ENCODE data around the gene NRXN3. TPM values are rescaled to one million over a fixed set of nuclear protein-coding genes. Genes with fewer than 3 reads are reported as not detected.

The NRXN3 gene
- polyA plus RNA-seq, 1 of the 3 experiments (the other 2 are of a cell fraction), result 1.6 TPM

- Histone ChIP-seq H4K20me1 (ENCODE audit: insufficient read depth) (no peaks in the 10 kb centered on the region), H3K36me3 (replicated peaks in 1 of 2; ENCODE audit: control insufficient read depth in 1 of 2, insufficient read depth in 2 of 2, low read length in 1 of 2) (no peaks in the 10 kb centered on the region), H3K27ac (ENCODE audit: low read depth in 2 of 2, low read length in 1 of 2) (no peak overlapping the region), H3F3A (replicated peaks; ENCODE audit: insufficient read depth) (no peaks in the 10 kb centered on the region), H3K4me3 (ENCODE audit: low read depth in 2 of 2, low read length in 1 of 2) (peak overlapping the region in 1 of 2 experiments; percentile 39; a peak in 1 of 4 replicates), H3K27me3 (ENCODE audit: insufficient read depth) (no peaks in the 10 kb centered on the region), H2AFZ (ENCODE audit: low read depth) (no peak overlapping the region), H3K79me2 (ENCODE audit: insufficient read depth) (no peaks in the 10 kb centered on the region), H3K9me3 (no peaks in the 10 kb centered on the region), H3K4me1 (ENCODE audit: control insufficient read depth in 1 of 2, insufficient read depth in 2 of 2, low read depth in 1 of 2, low read length in 1 of 2) (no peaks in the 10 kb centered on the region), H3K4me2 (no peak overlapping the region), H3K9ac (no peak overlapping the region), H3K9me2 (no peaks in the 10 kb centered on the region)
- TF ChIP-seq, protein P1, sequence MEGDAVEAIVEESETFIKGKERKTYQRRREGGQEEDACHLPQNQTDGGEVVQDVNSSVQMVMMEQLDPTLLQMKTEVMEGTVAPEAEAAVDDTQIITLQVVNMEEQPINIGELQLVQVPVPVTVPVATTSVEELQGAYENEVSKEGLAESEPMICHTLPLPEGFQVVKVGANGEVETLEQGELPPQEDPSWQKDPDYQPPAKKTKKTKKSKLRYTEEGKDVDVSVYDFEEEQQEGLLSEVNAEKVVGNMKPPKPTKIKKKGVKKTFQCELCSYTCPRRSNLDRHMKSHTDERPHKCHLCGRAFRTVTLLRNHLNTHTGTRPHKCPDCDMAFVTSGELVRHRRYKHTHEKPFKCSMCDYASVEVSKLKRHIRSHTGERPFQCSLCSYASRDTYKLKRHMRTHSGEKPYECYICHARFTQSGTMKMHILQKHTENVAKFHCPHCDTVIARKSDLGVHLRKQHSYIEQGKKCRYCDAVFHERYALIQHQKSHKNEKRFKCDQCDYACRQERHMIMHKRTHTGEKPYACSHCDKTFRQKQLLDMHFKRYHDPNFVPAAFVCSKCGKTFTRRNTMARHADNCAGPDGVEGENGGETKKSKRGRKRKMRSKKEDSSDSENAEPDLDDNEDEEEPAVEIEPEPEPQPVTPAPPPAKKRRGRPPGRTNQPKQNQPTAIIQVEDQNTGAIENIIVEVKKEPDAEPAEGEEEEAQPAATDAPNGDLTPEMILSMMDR (IDR thresholded peaks at IDR 0.05), result peak; percentile 82
- TF ChIP-seq MXI1 (IDR thresholded peaks at IDR 0.05; ENCODE audit: low read depth, low read length) (peak; percentile 28; the same call in 1 of the 2 replicates), POLR2AphosphoS5 (IDR thresholded peaks at IDR 0.05; ENCODE audit: low read depth, low read length) (no peak), SMC3 (IDR thresholded peaks at IDR 0.05; ENCODE audit: low read depth, low read length) (peak; percentile 64), NRF1 (IDR thresholded peaks at IDR 0.05; ENCODE audit: low read depth, low read length) (no peak), ELF1 (IDR thresholded peaks at IDR 0.05) (no peak), RAD21 (IDR thresholded peaks at IDR 0.05; ENCODE audit: low read length) (peak; percentile 86), EP300 (IDR thresholded peaks at IDR 0.05; ENCODE audit: borderline replicate concordance in 1 of 2, low read depth in 1 of 2, low read length in 1 of 2) (no peak), EZH2phosphoT487 (IDR thresholded peaks at IDR 0.05; ENCODE audit: borderline replicate concordance, low read depth) (no peak), TAF1 (IDR thresholded peaks at IDR 0.05; ENCODE audit: borderline replicate concordance, low read depth, low read length) (no peak)
- ChIA-PET POLR2A (no interaction called here), CTCF (interaction anchor here (0.6 to 7.6 kb wide), 43 partner anchors 8 to 945 kb away, joined by 3 to 55 read pairs (median 4); no protein-coding TSS in a partner anchor)
- DNase-seq, result peak; percentile 70
- 41% methylated on average over 12 of the region's 13 CpGs for WGBS (ENCODE audit: low lambda C conversion rate)
Observed at GRCh38 chr14:78598046-78598920, 428.1 kb downstream of the NRXN3 start.

GRCh38 chr14:78605025-78605762 lies 435.0 kb downstream of the NRXN3 start:
- H3K9me2 ChIP-seq, result no peaks in the 10 kb centered on the region
- no peaks in the 10 kb centered on the region for H3K9me3 ChIP-seq
- no peak overlapping the region for H3K4me2 ChIP-seq
- 31% methylated on average over 4 of the region's 4 CpGs for WGBS (ENCODE audit: low lambda C conversion rate)
- ChIA-PET POLR2A (no interaction called here), CTCF (interaction anchor here (0.6 to 2.6 kb wide), 2 partner anchors 7 to 89 kb away, joined by 3 to 14 read pairs; no protein-coding TSS in a partner anchor)
- H3K4me1 ChIP-seq (ENCODE audit: control insufficient read depth in 1 of 2, insufficient read depth in 2 of 2, low read depth in 1 of 2, low read length in 1 of 2), result no peaks in the 10 kb centered on the region
- no peaks in the 10 kb centered on the region for H3K27me3 ChIP-seq (ENCODE audit: insufficient read depth)
- no peaks in the 10 kb centered on the region for H3F3A ChIP-seq (replicated peaks; ENCODE audit: insufficient read depth)
- no peak for DNase-seq
- no peaks in the 10 kb centered on the region for H4K20me1 ChIP-seq (ENCODE audit: insufficient read depth)
- H3K4me3 ChIP-seq (ENCODE audit: low read depth in 2 of 2, low read length in 1 of 2), result no peak overlapping the region
- no peak overlapping the region for H3K9ac ChIP-seq
- H3K79me2 ChIP-seq (ENCODE audit: insufficient read depth), result no peaks in the 10 kb centered on the region
- H3K36me3 ChIP-seq (replicated peaks in 1 of 2; ENCODE audit: control insufficient read depth in 1 of 2, insufficient read depth in 2 of 2, low read length in 1 of 2), result no peaks in the 10 kb centered on the region
- H3K27ac ChIP-seq (ENCODE audit: low read depth in 2 of 2, low read length in 1 of 2), result no peak overlapping the region; a peak in 1 of 4 replicates
- no peak overlapping the region for H2AFZ ChIP-seq (ENCODE audit: low read depth)
- TF ChIP-seq RXRA (IDR thresholded peaks at IDR 0.05; ENCODE audit: borderline replicate concordance, low read depth), result no peak
- no peak for TF ChIP-seq JUND (IDR thresholded peaks at IDR 0.05)
- no peak for TF ChIP-seq NRF1 (IDR thresholded peaks at IDR 0.05; ENCODE audit: low read depth, low read length)
- TF ChIP-seq EZH2phosphoT487 (IDR thresholded peaks at IDR 0.05; ENCODE audit: borderline replicate concordance, low read depth), result no peak
- no peak for TF ChIP-seq FOXJ3 (CRISPR knock-in tag; IDR thresholded peaks at IDR 0.05)
- TF ChIP-seq CHD2 (IDR thresholded peaks at IDR 0.05; ENCODE audit: low read length, partially characterized antibody), result no peak
- TF ChIP-seq SMC3 (IDR thresholded peaks at IDR 0.05; ENCODE audit: low read depth, low read length), result no peak
- no peak for TF ChIP-seq FOSL2 (IDR thresholded peaks at IDR 0.05; ENCODE audit: borderline replicate concordance, low read depth)
- no peak for TF ChIP-seq MXI1 (IDR thresholded peaks at IDR 0.05; ENCODE audit: low read depth, low read length)
- TF ChIP-seq TEAD4 (IDR thresholded peaks at IDR 0.05; ENCODE audit: borderline replicate concordance, insufficient read depth), result no peak
- TF ChIP-seq GATA2 (CRISPR knock-in tag; IDR thresholded peaks at IDR 0.05), result no peak
- no peak for TF ChIP-seq RCOR1 (IDR thresholded peaks at IDR 0.05; ENCODE audit: low read length)
- TF ChIP-seq SIN3A (IDR thresholded peaks at IDR 0.05; ENCODE audit: borderline replicate concordance, low read depth, low read length), result no peak
- TF ChIP-seq, protein P2, sequence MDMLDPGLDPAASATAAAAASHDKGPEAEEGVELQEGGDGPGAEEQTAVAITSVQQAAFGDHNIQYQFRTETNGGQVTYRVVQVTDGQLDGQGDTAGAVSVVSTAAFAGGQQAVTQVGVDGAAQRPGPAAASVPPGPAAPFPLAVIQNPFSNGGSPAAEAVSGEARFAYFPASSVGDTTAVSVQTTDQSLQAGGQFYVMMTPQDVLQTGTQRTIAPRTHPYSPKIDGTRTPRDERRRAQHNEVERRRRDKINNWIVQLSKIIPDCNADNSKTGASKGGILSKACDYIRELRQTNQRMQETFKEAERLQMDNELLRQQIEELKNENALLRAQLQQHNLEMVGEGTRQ (IDR thresholded peaks at IDR 0.05; ENCODE audit: borderline replicate concordance, low read depth, low read length), result no peak
- TF ChIP-seq ZBTB33 (IDR thresholded peaks at IDR 0.05; ENCODE audit: borderline replicate concordance, low read depth), result no peak

All from SK-N-SH (cell line).